Brain pericyte (primary cell): ENCODE results near the gene CTAGE9.
"Not testable (repeated sequence)": the region's sequence is repeated elsewhere in the genome, so short reads cannot be mapped to it uniquely, and the experiment has no call there.

ENCODE experiments used
- DNase-seq: peaks from one replicate; pipeline ENCODE4 v3.0.0-alpha.2; 2012; ENCODE audit warnings: low read depth, low spot score

The CTAGE9 gene, protein sequence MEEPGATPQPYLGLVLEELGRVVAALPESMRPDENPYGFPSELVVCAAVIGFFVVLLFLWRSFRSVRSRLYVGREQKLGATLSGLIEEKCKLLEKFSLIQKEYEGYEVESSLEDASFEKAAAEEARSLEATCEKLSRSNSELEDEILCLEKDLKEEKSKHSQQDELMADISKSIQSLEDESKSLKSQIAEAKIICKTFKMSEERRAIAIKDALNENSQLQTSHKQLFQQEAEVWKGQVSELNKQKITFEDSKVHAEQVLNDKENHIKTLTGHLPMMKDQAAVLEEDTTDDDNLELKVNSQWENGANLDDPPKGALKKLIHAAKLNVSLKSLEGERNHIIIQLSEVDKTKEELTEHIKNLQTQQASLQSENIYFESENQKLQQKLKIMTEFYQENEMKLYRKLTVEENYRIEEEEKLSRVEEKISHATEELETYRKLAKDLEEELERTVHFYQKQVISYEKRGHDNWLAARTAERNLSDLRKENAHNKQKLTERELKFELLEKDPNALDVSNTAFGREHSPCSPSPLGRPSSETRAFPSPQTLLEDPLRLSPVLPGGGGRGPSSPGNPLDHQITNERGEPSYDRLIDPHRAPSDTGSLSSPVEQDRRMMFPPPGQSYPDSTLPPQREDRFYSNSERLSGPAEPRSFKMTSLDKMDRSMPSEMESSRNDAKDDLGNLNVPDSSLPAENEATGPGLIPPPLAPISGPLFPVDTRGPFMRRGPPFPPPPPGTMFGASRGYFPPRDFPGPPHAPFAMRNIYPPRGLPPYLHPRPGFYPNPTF

GRCh38 chr6:131710917-131711316 is at the start of gene CTAGE9:
Gene CTAGE9, minus strand, starts transcription at chr6:131711017. Its CDS starts 0 bp downstream, at chr6:131711017.
- not testable (repeated sequence) for DNase-seq

DNA sequence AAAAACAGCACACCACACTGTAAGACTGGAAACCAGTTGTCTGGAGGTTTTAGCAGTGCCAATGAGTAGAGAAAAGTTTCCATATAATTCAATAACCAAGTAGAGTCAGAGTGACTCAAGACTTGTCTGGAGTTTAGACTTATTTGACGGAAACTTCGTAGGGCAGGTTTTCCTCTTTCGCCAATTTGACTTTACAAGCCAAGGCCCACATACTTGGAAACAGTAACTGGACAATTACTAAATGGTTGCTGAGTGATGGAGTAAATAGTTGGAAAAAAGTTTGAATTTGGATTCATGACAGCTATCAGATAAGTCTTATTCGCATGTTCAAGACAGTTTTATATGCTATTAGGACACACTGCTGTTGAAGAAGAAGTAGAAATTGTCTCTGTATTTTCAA is 48.1 kb upstream of the CTAGE9 start:
- no peak for DNase-seq

DNA sequence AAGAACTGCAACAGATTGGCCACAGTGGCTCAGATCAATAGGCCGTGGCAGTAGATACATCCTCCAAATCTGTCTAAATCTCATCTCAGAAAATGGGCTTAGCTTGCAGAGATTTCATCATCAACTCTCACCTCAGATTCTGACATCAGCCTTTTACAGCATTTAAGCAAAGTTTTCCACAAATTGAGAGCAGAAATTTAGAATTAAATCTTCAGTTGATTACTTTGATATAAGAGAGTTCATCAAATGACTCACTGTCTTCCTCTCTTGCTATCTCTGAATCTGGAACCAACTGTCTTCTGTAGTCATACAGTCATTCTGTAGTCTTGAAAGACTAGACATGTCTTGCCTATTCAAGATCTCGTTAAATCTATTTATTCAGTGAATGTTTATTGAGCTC is 45.2 kb upstream of the CTAGE9 start:
- no peak for DNase-seq

GRCh38 chr6:131755597-131755996 is 44.8 kb upstream of the CTAGE9 start:
- DNase-seq, result no peak

DNA sequence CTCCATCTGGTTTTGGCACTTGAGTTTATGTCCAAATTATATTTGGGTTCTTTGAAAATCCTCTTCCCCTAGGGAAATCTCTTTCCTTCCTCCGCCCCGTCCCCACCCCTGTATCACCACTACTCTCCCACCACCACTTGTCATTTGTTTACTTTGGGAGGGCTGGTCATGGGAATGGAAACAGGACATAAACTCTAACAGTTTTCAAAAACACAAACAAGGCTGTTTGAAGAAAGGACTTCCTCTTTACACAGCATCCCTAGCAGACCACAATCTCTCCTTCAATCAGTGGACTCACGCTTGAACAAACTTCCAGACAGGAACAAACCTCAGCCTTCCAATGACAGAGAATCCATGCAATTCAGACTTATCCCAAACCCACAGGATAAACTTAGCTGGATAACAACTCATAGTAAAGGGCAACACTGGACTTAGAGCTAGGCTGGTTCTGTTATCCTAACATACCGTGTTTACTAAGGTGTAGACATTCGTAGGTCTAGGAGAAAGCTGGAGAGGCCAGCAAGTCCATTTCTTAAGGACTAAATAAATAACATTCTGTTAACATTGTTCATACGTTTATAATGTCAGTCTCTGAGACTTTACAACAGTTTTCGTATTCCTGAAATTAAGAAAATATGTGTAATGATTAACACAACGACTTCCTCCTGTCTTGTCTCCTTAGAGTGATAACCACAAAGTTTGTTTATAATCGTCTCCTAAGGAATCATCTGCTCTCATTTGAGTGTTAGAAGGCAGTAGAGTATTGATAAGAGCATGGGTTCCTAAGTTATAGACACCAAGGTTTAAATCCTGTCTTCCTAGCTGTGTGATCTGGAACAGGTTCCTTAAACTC is 44.1 kb upstream of the CTAGE9 start:
- no peak for DNase-seq

GRCh38 chr6:131754088-131754487 is 43.3 kb upstream of the CTAGE9 start:
- DNase-seq, result no peak

GRCh38 chr6:131751012-131751715 is 40.3 kb upstream of the CTAGE9 start:
- DNase-seq, result not testable (repeated sequence)

GRCh38 chr6:131749023-131749422 is 38.2 kb upstream of the CTAGE9 start:
- no peak for DNase-seq

DNA sequence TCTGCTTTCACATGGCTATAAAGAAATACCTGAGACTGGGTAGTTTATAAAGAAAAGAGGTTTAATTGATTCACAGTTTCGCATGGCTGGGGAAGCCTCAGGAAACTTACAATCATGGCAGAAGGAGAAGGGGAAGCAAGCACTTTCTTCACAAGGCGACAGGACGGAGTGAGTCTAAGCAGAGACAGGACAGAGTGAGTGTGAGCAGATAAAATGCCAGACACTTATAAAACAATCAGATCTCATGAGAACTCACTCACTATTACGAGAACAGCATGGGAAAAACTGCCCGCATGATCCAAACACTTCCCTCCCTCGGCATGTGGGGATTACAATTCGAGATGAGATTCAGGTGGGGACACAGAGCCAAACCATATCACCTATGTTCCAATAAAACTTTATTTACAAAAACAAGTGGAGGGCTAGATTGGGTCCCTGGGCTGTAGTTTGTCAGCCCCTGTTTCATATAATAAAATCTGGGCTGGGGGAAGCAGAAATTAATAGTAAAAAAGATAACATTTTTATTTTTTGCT is 37.1 kb upstream of the CTAGE9 start:
- no peak for DNase-seq

GRCh38 chr6:131745476-131745875 is 34.7 kb upstream of the CTAGE9 start:
- no peak for DNase-seq

DNA sequence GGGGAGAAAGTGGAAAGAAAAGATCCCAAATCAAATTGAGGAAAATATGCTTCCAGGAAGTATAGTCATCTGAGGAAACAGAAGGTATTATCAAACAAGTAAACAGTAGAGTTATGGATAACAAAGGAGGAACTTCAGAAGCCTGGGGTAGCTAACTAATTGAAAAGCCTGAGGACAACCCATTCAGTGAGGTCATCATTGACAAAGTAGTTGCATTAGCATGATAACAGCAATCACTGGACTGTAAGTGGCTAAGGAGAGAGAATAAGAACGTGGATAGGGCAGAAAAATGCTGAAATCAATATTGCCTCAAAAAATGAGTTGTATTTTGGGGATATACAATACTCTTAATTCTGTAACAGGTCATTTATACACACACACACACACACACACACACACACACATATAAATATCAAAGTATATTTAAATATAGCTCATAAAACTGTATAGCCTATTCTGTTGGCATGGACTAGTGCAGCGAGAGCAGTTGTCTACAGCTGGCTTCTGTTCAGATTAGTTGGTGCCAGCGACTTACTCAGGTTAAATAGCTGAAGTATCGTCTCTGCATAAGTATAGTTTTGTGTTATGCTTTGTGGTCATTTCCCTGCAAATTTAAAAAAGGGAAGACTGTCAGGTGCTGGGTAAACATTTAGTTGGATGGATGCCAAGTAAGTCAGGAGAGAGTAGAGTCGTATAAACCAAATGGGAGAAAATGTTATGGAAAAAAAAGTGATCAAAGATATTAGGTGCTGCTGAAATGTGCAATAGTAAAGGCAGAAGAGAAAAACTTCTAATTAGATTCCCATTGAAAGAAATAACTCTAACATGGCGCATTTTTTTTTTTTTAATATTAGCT is 33.8 kb upstream of the CTAGE9 start:
- DNase-seq, result no peak

GRCh38 chr6:131741688-131742393 is 31.0 kb upstream of the CTAGE9 start:
- no peak for DNase-seq

- DNase-seq, result no peak
These were observed 29.3 kb upstream of the CTAGE9 start for GRCh38 chr6:131740161-131740560.

DNA sequence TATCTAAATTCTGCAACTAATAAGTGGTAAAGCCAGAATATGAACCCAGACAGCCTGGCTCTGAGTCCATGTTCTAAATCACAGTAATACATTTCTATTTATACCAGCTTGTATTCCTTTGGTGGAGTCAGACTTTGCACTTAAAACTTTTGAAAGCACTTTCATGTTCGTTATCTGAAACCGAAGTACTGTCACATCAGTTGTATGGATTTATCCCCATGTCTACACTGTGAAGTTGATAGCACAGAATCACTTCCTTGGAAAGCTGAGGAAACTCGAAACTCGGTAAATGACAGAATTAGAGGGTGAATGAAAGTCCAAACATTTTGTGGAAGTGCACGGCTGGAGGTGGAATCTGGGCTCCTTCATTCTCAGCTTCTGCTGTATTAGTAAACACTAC is 28.3 kb upstream of the CTAGE9 start:
- no peak for DNase-seq

- no peak for DNase-seq
These were observed 26.0 kb upstream of the CTAGE9 start for GRCh38 chr6:131736811-131737210.

- no peak for DNase-seq
These were observed 25.3 kb upstream of the CTAGE9 start for GRCh38 chr6:131736003-131736596.

- DNase-seq, result peak; percentile 65
These were observed 22.7 kb upstream of the CTAGE9 start for GRCh38 chr6:131733376-131734016.

DNA sequence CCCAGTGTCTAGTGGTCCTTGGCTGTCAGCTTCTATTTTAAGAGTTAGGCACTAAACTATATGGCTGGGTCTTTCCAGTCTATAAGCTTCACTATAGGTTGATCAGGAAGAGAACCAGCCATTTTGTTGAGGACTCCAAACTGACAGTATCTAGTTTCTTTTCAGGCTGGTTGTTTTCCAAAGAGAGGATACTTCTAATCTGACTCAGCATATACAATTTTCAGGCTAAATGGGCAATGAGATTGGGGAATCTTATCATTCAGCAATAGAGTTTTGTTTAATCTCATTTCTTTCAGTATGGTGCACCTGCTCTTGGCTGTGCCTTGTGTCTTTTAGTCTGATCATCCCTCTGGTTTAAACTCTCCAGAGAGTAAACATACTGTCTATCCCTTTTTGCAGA is 20.4 kb upstream of the CTAGE9 start:
- no peak for DNase-seq

- no peak for DNase-seq
These were observed 19.4 kb upstream of the CTAGE9 start for GRCh38 chr6:131730264-131730663.
